HepG2 (cell line): ENCODE measurements around the gene GLB1L. TPM values are rescaled to one million over a fixed set of nuclear protein-coding genes. Genes with fewer than 3 reads are reported as not detected.
A peak's percentile ranks its signal among the peaks of the same experiment; 100 is the strongest.

ENCODE experiments used
- ATAC-seq: fragments of 200-7000 bp; cut with Tn5 transposase; 3 replicates; pipeline ENCODE4 v1.9.1; 2020; ENCODE audit warnings: mild to moderate bottlenecking, moderate library complexity
- BruUV-seq: library from RNA; stranded (reverse); fragments of 400-500 nt; replicated peaks from 2 replicates; lab custom pipeline; 2021; lab: Mats Ljungman, UMichigan
- CTCF ChIA-PET: fragments of 300-600 bp; formaldehyde crosslinking; extraction: SDS; loops from one replicate; lab custom pipeline; 2021; ENCODE audit warnings: low total read pairs, inconsistent platforms, low intra/inter-chr PET ratio; lab: Yijun Ruan, JAX
- POLR2A ChIA-PET: fragments of 350-600 bp; sonication (Branson Sonifier 250); formaldehyde crosslinking; loops from one replicate; lab custom pipeline; 2020; ENCODE audit warnings: antibody characterized with exemption, inconsistent platforms; lab: Yijun Ruan, JAX
- DNase-seq: peaks from one replicate; pipeline ENCODE4 v3.0.0-alpha.2; 2015; ENCODE audit warnings: low spot score
- FAIRE-seq: peaks from 3 replicates; lab custom pipeline; 2011; peaks lifted over from hg19 to GRCh38; lab: Jason Lieb, UNC
- H2AFZ ChIP-seq: one replicate; pipeline ENCODE4 v1.6.1; 2011; ENCODE audit warnings: low read length, inconsistent platforms
- H3K27ac ChIP-seq: fragments of 300-600 bp; 3 replicates; pipeline ENCODE4 v1.8.0; 2011; ENCODE audit warnings: mixed run types, mild to moderate bottlenecking, mixed read lengths, low read length, inconsistent platforms; ENCODE audit not compliant: insufficient read depth; ENCODE audit errors: extremely low read length
- H3K27me3 ChIP-seq, 2 experiments: fragments of 200-600 bp in 1 of 2; 2 replicates in 1 of 2; 3 replicates in 1 of 2; pipeline versions ENCODE4 v1.6.0 to v1.8.0; 2011; ENCODE audit warnings: low read length in 2 of 2, mild to moderate bottlenecking in 2 of 2, moderate library complexity in 2 of 2, inconsistent platforms in 1 of 2; ENCODE audit not compliant: insufficient read depth in 2 of 2, control insufficient read depth in 1 of 2
- H3K36me3 ChIP-seq, 2 experiments: fragments of 200-600 bp in 1 of 2; replicated peaks in 1 of 2; 2 replicates in 1 of 2; 3 replicates in 1 of 2; pipeline versions ENCODE4 v1.5.1 to v1.8.0; 2011; ENCODE audit warnings: low read length in 2 of 2, inconsistent platforms in 1 of 2; ENCODE audit not compliant: insufficient read depth in 2 of 2, control insufficient read depth in 1 of 2
- H3K4me1 ChIP-seq: 2 replicates; pipeline ENCODE4 v1.5.1; 2012; ENCODE audit warnings: low read length, inconsistent platforms; ENCODE audit not compliant: insufficient read depth
- H3K4me2 ChIP-seq: 2 replicates; pipeline ENCODE4 v1.6.0; 2011; ENCODE audit warnings: low read depth, low read length, inconsistent platforms
- H3K4me3 ChIP-seq, 3 experiments: fragments of 200-600 bp in 1 of 3; sonication (generic), shearing (Covaris generic) in 1 of 3; replicated peaks in 1 of 3; 2 replicates each; pipeline ENCODE4 v1.5.1; 2011 to 2016; ENCODE audit warnings: low read length in 3 of 3, inconsistent platforms in 2 of 3, low read depth in 2 of 3, mild to moderate bottlenecking in 2 of 3, control low read depth in 1 of 3, mixed read lengths in 1 of 3; ENCODE audit not compliant: insufficient read depth in 1 of 3
- H3K79me2 ChIP-seq: one replicate; pipeline ENCODE4 v1.6.1; 2011; ENCODE audit warnings: low read length, inconsistent platforms; ENCODE audit not compliant: insufficient read depth
- H3K9ac ChIP-seq: 2 replicates; pipeline ENCODE4 v1.6.0; 2011; ENCODE audit warnings: mild to moderate bottlenecking, low read depth, low read length, inconsistent platforms; ENCODE audit not compliant: insufficient read depth
- H3K9me3 ChIP-seq: 2 replicates; pipeline ENCODE4 v1.5.1; 2012; ENCODE audit warnings: mild to moderate bottlenecking, low read length
- H4K20me1 ChIP-seq: 2 replicates; pipeline ENCODE4 v1.6.0; 2011; ENCODE audit warnings: inconsistent platforms, mild to moderate bottlenecking, low read length, moderate library complexity; ENCODE audit not compliant: insufficient read depth
- CBX5 ChIP-seq: sonication (generic); formaldehyde crosslinking; IDR thresholded peaks from 2 replicates; pipeline ENCODE4 v1.4.0; 2020; ENCODE audit warnings: missing genetic modification reagents, borderline replicate concordance
- DMAP1 ChIP-seq: IDR thresholded peaks from 2 replicates; pipeline ENCODE4 v1.6.1; 2016
- ELF3 ChIP-seq: IDR thresholded peaks from 2 replicates; pipeline ENCODE4 v1.6.1; 2016; ENCODE audit warnings: missing genetic modification reagents, missing compliant biosample characterization
- ETS1 ChIP-seq: sonication (generic); formaldehyde crosslinking; IDR thresholded peaks from 2 replicates; pipeline ENCODE4 v1.4.0; 2020; ENCODE audit warnings: missing genetic modification reagents
- ETV5 ChIP-seq: IDR thresholded peaks from 2 replicates; pipeline ENCODE4 v1.6.1; 2018; ENCODE audit warnings: missing biosample characterization, missing genetic modification reagents, inconsistent platforms, borderline replicate concordance
- MXD4 ChIP-seq: IDR thresholded peaks from 2 replicates; pipeline ENCODE4 v1.6.1; 2016; ENCODE audit warnings: mild to moderate bottlenecking, missing biosample characterization, missing genetic modification reagents
- PHF21A ChIP-seq: sonication (generic); formaldehyde crosslinking; IDR thresholded peaks from 2 replicates; pipeline ENCODE4 v1.5.0; 2020; ENCODE audit warnings: mild to moderate bottlenecking, missing genetic modification reagents
- SIX4 ChIP-seq: sonication (generic); formaldehyde crosslinking; IDR thresholded peaks from 2 replicates; pipeline ENCODE4 v1.4.0; 2020; ENCODE audit warnings: missing genetic modification reagents
- THAP9 ChIP-seq: sonication (generic); formaldehyde crosslinking; IDR thresholded peaks from 2 replicates; pipeline ENCODE4; 2020; ENCODE audit warnings: missing genetic modification reagents, mild to moderate bottlenecking, borderline replicate concordance
- TP53 ChIP-seq: sonication (generic); formaldehyde crosslinking; conservative IDR thresholded peaks from 2 replicates; pipeline ENCODE4 v1.4.0; 2020; ENCODE audit warnings: missing genetic modification reagents
- ZBTB37 ChIP-seq: sonication (generic); formaldehyde crosslinking; IDR thresholded peaks from 2 replicates; pipeline ENCODE4 v1.4.0; 2020; ENCODE audit warnings: mild to moderate bottlenecking, missing genetic modification reagents
- ZNF17 ChIP-seq: sonication (generic); formaldehyde crosslinking; IDR thresholded peaks from 2 replicates; pipeline ENCODE4 v1.5.0; 2020; ENCODE audit warnings: mild to moderate bottlenecking, missing genetic modification reagents
- ZNF232 ChIP-seq: sonication (generic); formaldehyde crosslinking; IDR thresholded peaks from 2 replicates; pipeline ENCODE4 v1.4.0; 2020; ENCODE audit warnings: missing genetic modification reagents, borderline replicate concordance
- ZNF263 ChIP-seq: sonication (generic); formaldehyde crosslinking; IDR thresholded peaks from 2 replicates; pipeline ENCODE4 v1.4.0; 2020; ENCODE audit warnings: missing genetic modification reagents
- ZNF382 ChIP-seq: sonication (generic); formaldehyde crosslinking; IDR thresholded peaks from 2 replicates; pipeline ENCODE4 v1.5.0; 2020; ENCODE audit warnings: missing genetic modification reagents, mild to moderate bottlenecking, borderline replicate concordance
- ZNF563 ChIP-seq: sonication (generic); formaldehyde crosslinking; IDR thresholded peaks from 2 replicates; pipeline ENCODE4 v1.8.0; 2022; ENCODE audit warnings: mild to moderate bottlenecking, moderate library complexity, missing genetic modification reagents
- ZNF761 ChIP-seq: sonication (generic); formaldehyde crosslinking; conservative IDR thresholded peaks from 2 replicates; pipeline ENCODE4 v1.4.0; 2020; ENCODE audit warnings: mild to moderate bottlenecking, missing genetic modification reagents
- ZSCAN30 ChIP-seq: sonication (generic); formaldehyde crosslinking; IDR thresholded peaks from 2 replicates; pipeline ENCODE4 v1.5.0; 2020; ENCODE audit warnings: mild to moderate bottlenecking, missing genetic modification reagents
- WGBS: methylation state at CpG from one replicate; pipeline ENCODE4 v1.1.6; 2017; ENCODE audit warnings: low lambda C conversion rate; 5-methylcytosine and 5-hydroxymethylcytosine counted together
- in situ Hi-C: cut with HindIII; loops from 2 replicates; pipeline ENCODE4 v1.10.0; 2017; ENCODE audit warnings: low pct_unique_long_range_greater_than_20kb; ENCODE audit not compliant: extremely low pct_ligation_motif_present
- intact Hi-C: fragments of 100-400 bp; cut with micrococcal nuclease; formaldehyde crosslinking; loops from one replicate; pipeline ENCODE4 v1.10.0; 2022; ENCODE audit not compliant: unreplicated experiment
- polyA plus RNA-seq, 8 experiments: library from polyadenylated mRNA; depleted of rRNA in 3 of 8; stranded (reverse) in 7 of 8; unstranded in 1 of 8; fragments of >200 nt; fragmentation: Illumina TruSeq in 4 of 8; extraction: Trizol in 4 of 8; gene quantifications; 2 replicates each; pipeline versions ENCODE4 v1.2.1 to v1.2.3, GENCODE V29; 2011 to 2016; ENCODE audit warnings: low read depth in 4 of 8, missing spikeins in 1 of 8, mixed read lengths in 1 of 8; ENCODE audit not compliant: insufficient read depth in 1 of 8
- total RNA-seq, 5 experiments: library from RNA; depleted of rRNA; stranded (reverse); fragments of >200 nt; fragmentation: Illumina TruSeq; extraction: Trizol; gene quantifications; 2 replicates each; pipeline ENCODE4 v1.2.3, GENCODE V29; 2016; ENCODE audit warnings: low read depth in 1 of 5

Gene GLB1L
- total and polyA plus RNA-seq, 2 of the 13 experiments (the other 11 are each of a cell fraction or from before 2014, with no cell fraction given): 6.8 to 7.3 TPM

GRCh38 chr2:219230059-219230540, 15.1 kb downstream of the GLB1L start:
- POLR2A ChIA-PET: interaction anchor here (1.1 to 6.6 kb wide), 14 partner anchors 9 to 158 kb away, joined by 5 to 80 read pairs (median 12); partner anchors contain the start of genes ABCB6, CNPPD1, DNAJB2 and DNPEP
- peak overlapping the region; percentile 81 for H3K27ac ChIP-seq
- peak; percentile 45 for DNase-seq
- in situ Hi-C loops (no loop called here), intact Hi-C loops (no loop called here)
- H3K36me3 ChIP-seq: peaks cover 31 to 55% of the 10 kb centered on the region in 2 experiments
- H2AFZ ChIP-seq: no peak overlapping the region
- ATAC-seq: peak; percentile 55
- no peaks in the 10 kb centered on the region; a peak in 1 of 5 replicates for H3K27me3 ChIP-seq
- FAIRE-seq: no peak
- TSS peak; percentile 68 for BruUV-seq
- peaks cover 39% of the 10 kb centered on the region for H3K4me1 ChIP-seq
- CTCF ChIA-PET: interaction anchor here (1.2 to 2.3 kb wide), 2 partner anchors 64 to 69 kb away, joined by 3 to 15 read pairs; no protein-coding TSS in a partner anchor
- no peaks in the 10 kb centered on the region for H4K20me1 ChIP-seq
- 2% methylated on average over 14 of the region's 24 CpGs for WGBS
- H3K4me2 ChIP-seq: peak overlapping the region; percentile 80
- H3K9me3 ChIP-seq: no peaks in the 10 kb centered on the region
- H3K4me3 ChIP-seq: peak overlapping the region; percentile 91 to 93 (median 93)
- H3K9ac ChIP-seq: peak overlapping the region; percentile 91
- peaks cover 51% of the 10 kb centered on the region for H3K79me2 ChIP-seq
- TF ChIP-seq ZNF17 (CRISPR knock-in tag) (0 out of 2 replicates have a peak, but pooled peaks have one; percentile 5), ZNF263 (peak; percentile 17; the same call in 1 of the 2 replicates), MXD4 (CRISPR knock-in tag) (peak; percentile 62; the same call in 1 of the 2 replicates), SIX4 (CRISPR knock-in tag) (no peak), ETV5 (CRISPR knock-in tag) (peak; percentile 78; the same call in 1 of the 2 replicates), DMAP1 (CRISPR knock-in tag) (0 out of 2 replicates have a peak, but pooled peaks have one; percentile 42), ELF3 (CRISPR knock-in tag) (peak; percentile 82), ZNF382 (no peak), ZNF563 (CRISPR knock-in tag) (0 out of 2 replicates have a peak, but pooled peaks have one; percentile 55), ETS1 (CRISPR knock-in tag) (0 out of 2 replicates have a peak, but pooled peaks have one; percentile 48), ZNF232 (CRISPR knock-in tag) (0 out of 2 replicates have a peak, but pooled peaks have one; percentile 56), PHF21A (CRISPR knock-in tag) (0 out of 2 replicates have a peak, but pooled peaks have one; percentile 3), ZSCAN30 (CRISPR knock-in tag) (no peak), ZBTB37 (0 out of 2 replicates have a peak, but pooled peaks have one; percentile 14), TP53 (CRISPR knock-in tag) (no peak), ZNF761 (CRISPR knock-in tag) (peak; percentile 63; the same call in 1 of the 2 replicates), THAP9 (peak; percentile 68; the same call in 1 of the 2 replicates), CBX5 (CRISPR knock-in tag) (no peak; the same call in 1 of the 2 replicates)
